SK-N-SH treated with all-trans-retinoic acid at 6 μM for 48 hours (cell line): ENCODE data around the gene SMPDL3B.

Source experiments
- ARNTL ChIP-seq: fragments of 450-650 bp; formaldehyde crosslinking; IDR thresholded peaks from 2 replicates; pipeline ENCODE4 v1.5.0; 2020; ENCODE audit warnings: low read depth, mild to moderate bottlenecking, moderate library complexity, borderline replicate concordance
- BACH2 ChIP-seq: fragments of 250-450 bp; sonication (Bioruptor Pico); IDR thresholded peaks from 2 replicates; pipeline ENCODE4 v1.9.0; 2021; ENCODE audit warnings: mild to moderate bottlenecking, borderline replicate concordance
- TOX ChIP-seq: fragments of 250-450 bp; sonication (Bioruptor Pico); IDR thresholded peaks from 2 replicates; pipeline ENCODE4 v1.8.0; 2021; ENCODE audit warnings: mild to moderate bottlenecking, moderate library complexity, borderline replicate concordance
- ZFP3 ChIP-seq: fragments of 250-450 bp; sonication (Bioruptor Pico); IDR thresholded peaks from 2 replicates; pipeline ENCODE4 v1.5.0; 2020; ENCODE audit warnings: mild to moderate bottlenecking, moderate library complexity
- ZFP30 ChIP-seq: fragments of 450-650 bp; formaldehyde crosslinking; IDR thresholded peaks from 2 replicates; pipeline ENCODE4 v1.5.0; 2022; ENCODE audit warnings: mild to moderate bottlenecking, moderate library complexity
- ZNF8 ChIP-seq: fragments of 450-650 bp; formaldehyde crosslinking; IDR thresholded peaks from 2 replicates; pipeline ENCODE4 v1.5.0; 2020; ENCODE audit warnings: mild to moderate bottlenecking, moderate library complexity
- TF ChIP-seq, protein P1 (sequence below): fragments of 250-450 bp; sonication (Bioruptor Pico); IDR thresholded peaks from 2 replicates; pipeline ENCODE4 v1.8.0; 2020; ENCODE audit warnings: mild to moderate bottlenecking, moderate library complexity, borderline replicate concordance

DNA sequence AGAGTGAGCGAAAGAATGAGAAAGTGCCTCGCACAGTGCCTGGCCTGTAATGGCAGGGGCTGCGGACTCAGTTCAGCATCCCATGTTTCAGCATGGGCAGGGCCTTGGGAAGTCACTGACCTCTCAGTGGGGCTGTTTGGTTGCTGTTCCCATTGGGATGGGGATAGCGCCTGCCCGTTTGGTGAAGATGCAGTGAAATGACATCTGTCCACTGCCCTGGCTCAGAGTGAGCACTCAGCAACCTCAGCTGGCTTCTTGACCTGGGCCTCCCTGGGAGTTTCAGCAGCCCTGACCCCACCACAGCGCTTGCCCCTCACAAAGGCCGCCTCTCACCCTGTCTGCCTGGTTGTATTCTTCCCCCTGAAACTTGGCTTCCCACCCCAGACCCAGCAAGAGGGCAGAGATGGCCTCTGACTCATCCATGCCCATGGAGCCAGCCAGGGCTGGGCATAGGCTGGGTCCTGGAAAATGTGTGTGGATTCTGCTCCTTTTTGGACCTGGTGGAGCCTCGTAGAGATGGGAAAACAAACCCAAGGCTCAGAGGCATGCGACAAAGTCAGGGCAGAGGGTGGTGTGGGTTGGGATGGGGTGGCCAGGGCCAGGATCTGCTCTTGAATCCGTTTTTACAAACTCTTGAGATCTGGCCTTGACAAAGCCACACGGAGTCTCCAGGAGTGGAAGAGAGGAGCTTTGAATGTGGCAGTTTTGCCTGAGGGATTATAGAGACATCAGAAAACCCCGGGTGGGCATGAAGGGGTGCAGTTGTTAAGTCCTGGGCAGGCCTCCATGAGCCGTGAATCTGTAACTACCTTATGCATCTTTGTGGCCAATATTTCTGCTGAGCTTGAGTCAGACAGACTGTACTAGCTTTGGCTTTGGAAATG is 26.2 kb downstream of the SMPDL3B start:
- no peak for TF ChIP-seq ZFP3 (CRISPR knock-in tag)
- TF ChIP-seq ARNTL (CRISPR knock-in tag), result no peak
- TF ChIP-seq ZFP30, result no peak
- no peak for TF ChIP-seq ZNF8
- no peak for TF ChIP-seq BACH2 (CRISPR knock-in tag)
- no peak for TF ChIP-seq TOX (CRISPR knock-in tag)
- TF ChIP-seq, protein P1, sequence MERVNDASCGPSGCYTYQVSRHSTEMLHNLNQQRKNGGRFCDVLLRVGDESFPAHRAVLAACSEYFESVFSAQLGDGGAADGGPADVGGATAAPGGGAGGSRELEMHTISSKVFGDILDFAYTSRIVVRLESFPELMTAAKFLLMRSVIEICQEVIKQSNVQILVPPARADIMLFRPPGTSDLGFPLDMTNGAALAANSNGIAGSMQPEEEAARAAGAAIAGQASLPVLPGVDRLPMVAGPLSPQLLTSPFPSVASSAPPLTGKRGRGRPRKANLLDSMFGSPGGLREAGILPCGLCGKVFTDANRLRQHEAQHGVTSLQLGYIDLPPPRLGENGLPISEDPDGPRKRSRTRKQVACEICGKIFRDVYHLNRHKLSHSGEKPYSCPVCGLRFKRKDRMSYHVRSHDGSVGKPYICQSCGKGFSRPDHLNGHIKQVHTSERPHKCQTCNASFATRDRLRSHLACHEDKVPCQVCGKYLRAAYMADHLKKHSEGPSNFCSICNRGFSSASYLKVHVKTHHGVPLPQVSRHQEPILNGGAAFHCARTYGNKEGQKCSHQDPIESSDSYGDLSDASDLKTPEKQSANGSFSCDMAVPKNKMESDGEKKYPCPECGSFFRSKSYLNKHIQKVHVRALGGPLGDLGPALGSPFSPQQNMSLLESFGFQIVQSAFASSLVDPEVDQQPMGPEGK (CRISPR knock-in tag), result no peak
